Cardiac muscle cell (in vitro differentiated cells and primary cell): ENCODE measurements around the gene ALDH1L1. TPM values are rescaled to one million over a fixed set of nuclear protein-coding genes. Genes with fewer than 3 reads are reported as not detected.
A peak's percentile ranks its signal among the peaks of the same experiment; 100 is the strongest.

Source experiments
- DNase-seq, 2 donors: peaks; one replicate each; pipeline versions ENCODE4 v3.0.0 to v3.0.0-alpha.2; 2010 to 2017; ENCODE audit warnings: low read depth in 1 of 2, low spot score in 1 of 2
- H3K27ac ChIP-seq: fragments of 200-600 bp; sonication (generic); 2 replicates; pipeline ENCODE4 v1.5.1; 2016
- H3K27me3 ChIP-seq: fragments of 200-600 bp; sonication (generic); 2 replicates; pipeline ENCODE4 v1.6.0; 2016; ENCODE audit warnings: control low read depth
- H3K36me3 ChIP-seq: fragments of 200-600 bp; sonication (generic); 2 replicates; pipeline ENCODE4 v1.5.1; 2016; ENCODE audit warnings: control low read depth
- H3K4me1 ChIP-seq: fragments of 200-600 bp; sonication (generic); 2 replicates; pipeline ENCODE4 v1.8.1; 2017; ENCODE audit warnings: low read depth, mild to moderate bottlenecking, mixed run types
- H3K4me3 ChIP-seq: fragments of 200-600 bp; sonication (generic); 2 replicates; pipeline ENCODE4 v1.5.1; 2016; ENCODE audit warnings: mild to moderate bottlenecking
- H3K9me3 ChIP-seq: fragments of 200-600 bp; sonication (generic); 2 replicates; pipeline ENCODE4 v1.5.1; 2017; ENCODE audit warnings: low read depth, mild to moderate bottlenecking, control low read depth
- polyA plus RNA-seq: library from polyadenylated mRNA; unstranded; fragments of >200 nt; fragmentation: Nextera tagmentation; extraction: Ambion mirVana; gene quantifications from 2 replicates; pipeline ENCODE4 v1.2.1, GENCODE V29; 2016
- total RNA-seq: library from RNA; depleted of rRNA; stranded (reverse); fragments of >200 nt; gene quantifications from 2 replicates; pipeline ENCODE4 v1.2.3, GENCODE V29; 2016
- TF ChIP-seq, protein P1 (sequence below): IDR thresholded peaks from 2 replicates; pipeline ENCODE4 v1.5.1; 2012; ENCODE audit warnings: low read depth, mild to moderate bottlenecking, low read length

ALDH1L1 gene
- total and polyA plus RNA-seq, 2 experiments from 2014 or later: 0.98 to 2.6 TPM

DNA sequence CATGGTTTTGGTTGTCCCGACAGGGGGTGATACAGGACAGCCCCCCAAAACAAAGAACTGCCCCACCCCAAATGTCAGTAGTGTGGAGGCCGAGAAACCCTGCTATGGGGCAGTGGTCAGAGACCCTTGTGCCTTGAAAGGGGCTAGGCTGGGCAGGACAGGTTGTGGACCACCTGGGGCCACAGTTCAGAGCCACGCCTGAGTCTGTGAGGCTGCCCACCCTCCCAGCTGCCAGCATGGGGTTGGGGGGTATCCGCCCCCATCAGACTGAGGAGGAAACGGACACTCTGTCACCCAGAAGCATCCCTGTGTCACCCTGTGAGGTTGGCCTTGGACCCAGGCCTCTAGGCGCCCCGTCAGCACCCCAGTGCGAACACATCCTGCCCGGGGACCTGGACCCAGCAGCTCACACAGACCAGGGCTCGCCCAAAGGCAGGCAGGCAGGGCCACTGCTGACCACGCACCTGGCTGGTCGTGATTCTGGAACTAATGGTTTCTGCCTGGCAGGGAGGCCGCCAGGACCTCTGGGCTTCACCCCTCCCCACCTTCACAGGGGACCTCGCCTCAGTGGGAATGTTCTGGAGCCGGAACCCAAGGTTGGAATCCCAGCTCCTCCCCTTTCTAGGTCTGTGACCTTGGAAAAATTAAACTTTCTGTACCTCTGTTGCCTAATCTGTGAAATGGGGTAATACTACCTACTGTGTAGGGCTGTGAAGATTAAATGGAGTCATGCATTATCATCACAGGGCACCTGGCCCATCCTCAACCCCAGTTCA lies 97.8 kb downstream of the ALDH1L1 start:
- H3K9me3 ChIP-seq: no peaks in the 10 kb centered on the region
- DNase-seq: no peak
- TF ChIP-seq, protein P1, sequence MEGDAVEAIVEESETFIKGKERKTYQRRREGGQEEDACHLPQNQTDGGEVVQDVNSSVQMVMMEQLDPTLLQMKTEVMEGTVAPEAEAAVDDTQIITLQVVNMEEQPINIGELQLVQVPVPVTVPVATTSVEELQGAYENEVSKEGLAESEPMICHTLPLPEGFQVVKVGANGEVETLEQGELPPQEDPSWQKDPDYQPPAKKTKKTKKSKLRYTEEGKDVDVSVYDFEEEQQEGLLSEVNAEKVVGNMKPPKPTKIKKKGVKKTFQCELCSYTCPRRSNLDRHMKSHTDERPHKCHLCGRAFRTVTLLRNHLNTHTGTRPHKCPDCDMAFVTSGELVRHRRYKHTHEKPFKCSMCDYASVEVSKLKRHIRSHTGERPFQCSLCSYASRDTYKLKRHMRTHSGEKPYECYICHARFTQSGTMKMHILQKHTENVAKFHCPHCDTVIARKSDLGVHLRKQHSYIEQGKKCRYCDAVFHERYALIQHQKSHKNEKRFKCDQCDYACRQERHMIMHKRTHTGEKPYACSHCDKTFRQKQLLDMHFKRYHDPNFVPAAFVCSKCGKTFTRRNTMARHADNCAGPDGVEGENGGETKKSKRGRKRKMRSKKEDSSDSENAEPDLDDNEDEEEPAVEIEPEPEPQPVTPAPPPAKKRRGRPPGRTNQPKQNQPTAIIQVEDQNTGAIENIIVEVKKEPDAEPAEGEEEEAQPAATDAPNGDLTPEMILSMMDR: no peak
- peak overlapping the region; percentile 79 for H3K4me3 ChIP-seq
- no peaks in the 10 kb centered on the region for H3K36me3 ChIP-seq
- H3K27ac ChIP-seq: no peak overlapping the region
- no peaks in the 10 kb centered on the region for H3K4me1 ChIP-seq
- H3K27me3 ChIP-seq: no peaks in the 10 kb centered on the region

DNA sequence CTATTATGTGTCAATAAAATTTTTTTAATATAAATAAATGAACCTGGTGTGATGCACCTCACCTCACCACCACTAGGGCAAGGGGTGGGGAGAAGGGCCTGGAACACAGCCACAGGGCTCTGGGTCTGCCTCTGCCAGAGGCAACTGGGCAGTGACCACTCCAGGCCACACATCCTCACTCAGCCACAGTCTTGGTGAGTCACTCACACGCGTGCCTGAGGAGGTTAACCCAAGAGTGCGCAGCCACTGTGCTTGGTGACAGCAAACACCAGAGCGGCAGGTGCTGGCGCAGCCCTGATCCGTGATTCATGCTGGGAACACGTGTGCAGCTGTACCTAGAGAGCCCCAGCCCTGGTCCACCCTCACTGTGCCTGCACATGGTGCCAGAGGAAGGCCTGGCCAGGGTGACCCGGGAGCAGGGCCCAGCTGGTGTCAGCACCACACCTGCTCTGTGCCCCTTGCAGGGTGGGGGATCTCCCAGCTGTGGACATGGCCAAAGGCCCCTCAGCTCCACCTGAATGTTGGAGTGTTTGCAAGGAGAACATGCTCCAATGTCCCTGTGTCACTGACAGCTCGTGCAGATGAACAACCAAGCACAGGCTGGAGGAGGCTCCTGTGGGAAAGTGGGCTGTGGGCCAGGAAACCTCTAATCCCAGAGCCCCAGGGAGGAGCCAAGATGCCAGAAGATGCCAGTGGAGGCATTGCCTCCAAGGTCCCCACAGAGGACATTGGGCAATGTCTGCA lies 98.6 kb downstream of the ALDH1L1 start:
- peak in 1 of 2 donors; percentile 38 for DNase-seq
- TF ChIP-seq, protein P1: peak; percentile 17
- H3K9me3 ChIP-seq: no peaks in the 10 kb centered on the region
- no peak overlapping the region for H3K4me3 ChIP-seq
- H3K4me1 ChIP-seq: no peaks in the 10 kb centered on the region
- H3K36me3 ChIP-seq: no peaks in the 10 kb centered on the region
- H3K27me3 ChIP-seq: no peaks in the 10 kb centered on the region
- H3K27ac ChIP-seq: no peak overlapping the region

DNA sequence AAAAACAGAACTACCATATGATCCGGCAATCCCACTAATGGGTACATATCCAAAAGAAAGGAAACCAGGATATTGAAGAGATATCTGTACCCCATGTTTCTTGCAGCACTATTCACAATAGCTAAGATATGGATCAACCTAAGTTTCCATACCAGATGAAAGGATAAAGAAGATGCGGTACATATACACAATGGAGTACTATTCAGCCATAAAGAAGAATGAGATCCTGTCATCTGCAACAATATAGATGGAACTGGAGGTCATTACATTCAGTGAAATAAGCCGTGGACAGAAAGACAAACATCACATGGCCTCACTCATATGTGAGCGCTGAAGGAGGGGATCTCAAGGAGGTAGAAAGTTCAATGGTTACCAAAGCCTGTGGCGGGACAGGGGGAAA lies 99.4 kb downstream of the ALDH1L1 start:
- no peak for DNase-seq

DNA sequence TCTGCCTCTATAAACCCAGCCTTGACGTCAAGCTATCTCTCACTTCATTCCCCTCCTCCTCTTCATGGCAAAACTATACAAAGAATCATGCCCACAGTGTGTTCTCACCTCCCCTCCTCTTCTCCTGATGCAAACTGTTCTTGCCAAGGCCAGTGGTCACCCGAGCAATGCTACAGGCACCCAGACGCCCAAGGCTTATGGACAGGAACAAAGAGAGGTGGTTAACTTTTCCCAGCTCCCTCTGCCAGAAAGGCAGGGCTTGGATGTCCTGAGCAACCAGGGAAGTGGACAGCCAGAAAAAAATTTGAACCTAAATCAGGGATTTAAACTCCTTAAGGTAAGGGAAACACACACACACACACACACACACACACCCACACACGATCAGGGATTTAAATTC lies 101.5 kb downstream of the ALDH1L1 start:
- no peak for DNase-seq
- Histone ChIP-seq H3K4me1 (no peaks in the 10 kb centered on the region), H3K36me3 (no peaks in the 10 kb centered on the region), H3K27me3 (no peaks in the 10 kb centered on the region), H3K9me3 (no peaks in the 10 kb centered on the region), H3K4me3 (no peak overlapping the region), H3K27ac (no peak overlapping the region)
- TF ChIP-seq, protein P1: no peak

More for the DNA sequence above, 99.4 kb downstream of the ALDH1L1 start:
- Histone ChIP-seq H3K36me3 (no peaks in the 10 kb centered on the region), H3K4me3 (no peak overlapping the region), H3K9me3 (no peaks in the 10 kb centered on the region), H3K27ac (no peak overlapping the region), H3K27me3 (no peaks in the 10 kb centered on the region), H3K4me1 (no peaks in the 10 kb centered on the region)
- TF ChIP-seq, protein P1: no peak

DNA sequence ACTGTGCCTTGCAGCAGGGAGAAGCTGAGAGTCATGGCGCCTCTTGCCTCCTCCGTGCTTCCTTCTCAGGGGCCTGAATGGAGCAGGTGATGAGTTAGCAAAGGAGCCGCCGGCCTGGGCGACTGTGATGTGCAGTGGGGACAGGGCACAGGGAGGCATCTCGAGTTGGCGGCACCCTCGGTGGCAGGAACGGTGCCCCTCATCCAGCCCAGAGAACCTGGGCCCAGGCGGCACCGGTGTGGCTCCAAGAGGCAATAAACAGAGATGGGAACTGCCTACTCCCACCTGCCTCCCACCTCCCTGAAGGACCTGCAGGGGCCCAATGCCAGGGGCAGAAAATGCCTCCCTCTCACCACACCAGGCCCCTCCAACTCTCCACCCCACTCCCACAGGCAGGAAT lies 102.6 kb downstream of the ALDH1L1 start:
- Histone ChIP-seq H3K9me3 (no peaks in the 10 kb centered on the region), H3K4me3 (no peak overlapping the region), H3K4me1 (no peaks in the 10 kb centered on the region), H3K36me3 (no peaks in the 10 kb centered on the region), H3K27me3 (no peaks in the 10 kb centered on the region), H3K27ac (no peak overlapping the region)
- DNase-seq: no peak
- TF ChIP-seq, protein P1: no peak
